Transverse colon (tissue), 4 donors: ENCODE measurements around the gene DNAJB8.

Experiments used
- CTCF ChIP-seq, 5 experiments: fragments of 200-600 bp in 3 of 5; fragments of 450-650 bp in 2 of 5; sonication (generic) in 3 of 5; IDR thresholded peaks; 1 replicate in 2 of 5; 2 replicates in 3 of 5; pipeline ENCODE4 v1.5.1; 2016 to 2017; ENCODE audit warnings: antibody characterized with exemption in 5 of 5, inconsistent platforms in 3 of 5, mild to moderate bottlenecking in 2 of 5, moderate library complexity in 1 of 5
- EP300 ChIP-seq: sonication (generic); formaldehyde crosslinking; IDR thresholded peaks from one replicate; pipeline ENCODE4 v1.6.1; 2017; ENCODE audit warnings: antibody characterized with exemption, low read depth
- POLR2A ChIP-seq: fragments of 450-650 bp; IDR thresholded peaks from one replicate; pipeline ENCODE4 v1.6.1; 2016; ENCODE audit warnings: antibody characterized with exemption, mild to moderate bottlenecking, moderate library complexity
- POLR2AphosphoS5 ChIP-seq, 3 donors: sonication (generic); formaldehyde crosslinking; IDR thresholded peaks; one replicate each; pipeline ENCODE4 v1.6.1; 2016; ENCODE audit warnings: antibody characterized with exemption in 3 of 3

- TF ChIP-seq CTCF (IDR thresholded peaks at IDR 0.05) (no peak), POLR2A (no peak), EP300 (no peak), POLR2AphosphoS5 (IDR thresholded peaks at IDR 0.05) (no peak)
Observed at GRCh38 chr3:128433837-128434165, 32.9 kb downstream of the DNAJB8 start.
